CD14-positive monocyte (primary cell): Measurements from ENCODE around the gene LHX4. TPM values are rescaled to one million over a fixed set of nuclear protein-coding genes. Genes with fewer than 3 reads are reported as not detected.

Experiments used
- DNase-seq, 3 donors: peaks; one replicate each; pipeline ENCODE4 v3.0.0-alpha.2; 2011 to 2022
- H2AFZ ChIP-seq: 2 replicates; pipeline ENCODE4 v1.6.0; 2012; ENCODE audit warnings: mild to moderate bottlenecking, low read depth, low read length, inconsistent platforms; ENCODE audit not compliant: insufficient read depth, poor library complexity, severe bottlenecking
- H3K27ac ChIP-seq, 2 donors: 1 replicate in 1 of 2; 2 replicates in 1 of 2; pipeline ENCODE4 v1.5.1; 2012 to 2013; ENCODE audit warnings: low read length in 2 of 2, control low read depth in 1 of 2, inconsistent platforms in 1 of 2, low read depth in 1 of 2, mild to moderate bottlenecking in 1 of 2
- H3K27me3 ChIP-seq, 2 donors: one replicate each; pipeline versions ENCODE4 v1.6.0 to v1.6.1; 2011 to 2013; ENCODE audit warnings: low read length in 2 of 2; ENCODE audit not compliant: control insufficient read depth in 2 of 2, insufficient read depth in 2 of 2
- H3K36me3 ChIP-seq, 2 donors: replicated peaks in 1 of 2; 1 replicate in 1 of 2; 2 replicates in 1 of 2; pipeline versions ENCODE4 v1.5.1 to v1.6.1; 2012 to 2013; ENCODE audit warnings: low read length in 2 of 2, control low read depth in 1 of 2, inconsistent platforms in 1 of 2, mild to moderate bottlenecking in 1 of 2; ENCODE audit not compliant: insufficient read depth in 2 of 2, control insufficient read depth in 1 of 2
- H3K4me1 ChIP-seq, 2 donors: 1 replicate in 1 of 2; 2 replicates in 1 of 2; pipeline versions ENCODE4 v1.5.1 to v1.6.1; 2012 to 2013; ENCODE audit warnings: low read length in 2 of 2, control low read depth in 1 of 2, inconsistent platforms in 1 of 2, mild to moderate bottlenecking in 1 of 2, moderate library complexity in 1 of 2; ENCODE audit not compliant: insufficient read depth in 2 of 2, control insufficient read depth in 1 of 2
- H3K4me2 ChIP-seq: replicated peaks from 2 replicates; pipeline ENCODE3; 2012; ENCODE audit warnings: low read length, moderate library complexity, mild to moderate bottlenecking; ENCODE audit not compliant: poor library complexity, severe bottlenecking; ENCODE audit errors: extremely low read depth
- H3K4me3 ChIP-seq, 3 experiments: fragments of 200-600 bp in 1 of 3; sonication (generic) in 1 of 3; replicated peaks in 1 of 3; 1 replicate in 2 of 3; 2 replicates in 1 of 3; pipeline ENCODE4 v1.5.1; 2011 to 2013; ENCODE audit warnings: low read length in 3 of 3, mild to moderate bottlenecking in 3 of 3, control low read depth in 2 of 3, low read depth in 2 of 3, inconsistent platforms in 1 of 3, moderate library complexity in 1 of 3
- H3K79me2 ChIP-seq: 2 replicates; pipeline ENCODE4 v1.6.0; 2012; ENCODE audit warnings: mild to moderate bottlenecking, control low read depth, inconsistent platforms, low read length, moderate library complexity; ENCODE audit not compliant: insufficient read depth
- H3K9ac ChIP-seq: 2 replicates; pipeline ENCODE4 v1.6.0; 2017; ENCODE audit warnings: low read length, mild to moderate bottlenecking; ENCODE audit not compliant: insufficient read depth, poor library complexity, severe bottlenecking
- H3K9me3 ChIP-seq, 2 donors: replicated peaks in 1 of 2; 1 replicate in 1 of 2; 2 replicates in 1 of 2; pipeline versions ENCODE4 v1.5.1 to v1.6.1; 2012 to 2013; ENCODE audit warnings: low read length in 2 of 2, control low read depth in 1 of 2; ENCODE audit not compliant: control insufficient read depth in 1 of 2, insufficient read depth in 1 of 2
- H4K20me1 ChIP-seq: 2 replicates; pipeline ENCODE4 v1.6.0; 2012; ENCODE audit warnings: mild to moderate bottlenecking, low read length, control low read depth, moderate library complexity; ENCODE audit not compliant: insufficient read depth
- H3K27ac Mint-ChIP-seq, 7 donors: one replicate each; pipeline ENCODE4 v1.8.0; 2020; ENCODE audit warnings: mild to moderate bottlenecking in 7 of 7, mixed read lengths in 7 of 7, moderate library complexity in 6 of 7, inconsistent platforms in 2 of 7
- H3K27me3 Mint-ChIP-seq, 3 donors: one replicate each; pipeline ENCODE4 v1.8.0; 2021 to 2022; ENCODE audit warnings: low read depth in 3 of 3, mild to moderate bottlenecking in 3 of 3, mixed read lengths in 3 of 3, moderate library complexity in 3 of 3, inconsistent platforms in 1 of 3
- H3K36me3 Mint-ChIP-seq, 2 donors: one replicate each; pipeline ENCODE4 v1.8.0; 2020; ENCODE audit warnings: mixed read lengths in 2 of 2, inconsistent platforms in 1 of 2, mild to moderate bottlenecking in 1 of 2
- H3K4me1 Mint-ChIP-seq: one replicate; pipeline ENCODE4 v1.8.0; 2020; ENCODE audit warnings: mild to moderate bottlenecking, mixed read lengths
- H3K4me3 Mint-ChIP-seq, 2 donors: one replicate each; pipeline ENCODE4 v1.8.0; 2020; ENCODE audit warnings: mild to moderate bottlenecking in 2 of 2, mixed read lengths in 2 of 2, moderate library complexity in 1 of 2
- H3K9me3 Mint-ChIP-seq, 7 donors: one replicate each; pipeline ENCODE4 v1.8.0; 2020 to 2022; ENCODE audit warnings: mixed read lengths in 7 of 7, mild to moderate bottlenecking in 6 of 7, moderate library complexity in 6 of 7, inconsistent platforms in 2 of 7
- CTCF ChIP-seq: fragments of 200-600 bp; IDR thresholded peaks from one replicate; pipeline ENCODE4 v1.8.0; 2022; ENCODE audit warnings: antibody characterized with exemption, mild to moderate bottlenecking
- WGBS: methylation state at CpG from one replicate; pipeline ENCODE4 v1.1.5; 2013; ENCODE audit warnings: missing lambda C conversion rate; ENCODE audit not compliant: insufficient coverage; 5-methylcytosine and 5-hydroxymethylcytosine counted together
- intact Hi-C, 2 donors: fragments of 100-400 bp; cut with micrococcal nuclease; formaldehyde crosslinking; loops; one replicate each; pipeline versions ENCODE4 v1.15.0 to v1.15.1; 2023
- polyA plus RNA-seq, 3 donors: library from polyadenylated mRNA; depleted of rRNA in 1 of 3; unstranded in 2 of 3; stranded (reverse) in 1 of 3; fragments of 300-500 nt in 2 of 3; fragments of >200 nt in 1 of 3; fragmentation: Illumina TruSeq in 2 of 3; gene quantifications; 1 replicate in 2 of 3; 2 replicates in 1 of 3; pipeline ENCODE4 v1.2.3, GENCODE V29; 2012 to 2021

LHX4 gene
- polyA plus RNA-seq, 3 donors: not detected

- Histone ChIP-seq H3K27ac (no peak overlapping the region), H3K79me2 (no peaks in the 10 kb centered on the region), H3K27me3 (no peaks in the 10 kb centered on the region), H3K4me2 (no peak overlapping the region), H3K9ac (no peak overlapping the region), H3K4me1 (peaks cover 10 to 12% of the 10 kb centered on the region in 2 donors), H3K9me3 (no peaks in the 10 kb centered on the region), H4K20me1 (no peaks in the 10 kb centered on the region), H2AFZ (no peak overlapping the region), H3K36me3 (no peaks in the 10 kb centered on the region), H3K4me3 (no peak overlapping the region)
- Mint-ChIP-seq H3K9me3 (peaks cover 0 to 3% (median 0%) of the 10 kb centered on the region in 7 donors), H3K27ac (peak overlapping the region in 1 of 7 donors; percentile 2), H3K36me3 (no peaks in the 10 kb centered on the region), H3K4me1 (peaks cover 15% of the 10 kb centered on the region), H3K4me3 (no peak overlapping the region), H3K27me3 (peaks cover 1 to 9% (median 5%) of the 10 kb centered on the region in 3 donors)
- no peak for DNase-seq
- TF ChIP-seq CTCF: no peak
- intact Hi-C loops: no loop called here
- WGBS: 94% methylated on average over 10 of the region's 12 CpGs
Measured at GRCh38 chr1:180211156-180211859, 18.8 kb upstream of the LHX4 start.

GRCh38 chr1:180211860-180212229, 18.2 kb upstream of the LHX4 start:
- Mint-ChIP-seq H3K4me3 (no peak overlapping the region), H3K36me3 (no peaks in the 10 kb centered on the region), H3K27ac (peak overlapping the region in 2 of 7 donors; percentile 2 to 6), H3K4me1 (peaks cover 15% of the 10 kb centered on the region), H3K27me3 (peaks cover 1 to 9% (median 5%) of the 10 kb centered on the region in 3 donors), H3K9me3 (peaks cover 0 to 3% (median 0%) of the 10 kb centered on the region in 7 donors)
- Histone ChIP-seq H3K4me3 (no peak overlapping the region), H3K4me1 (peaks cover 10 to 12% of the 10 kb centered on the region in 2 donors), H3K9ac (no peak overlapping the region), H3K4me2 (no peak overlapping the region), H3K36me3 (no peaks in the 10 kb centered on the region), H3K27ac (no peak overlapping the region), H4K20me1 (no peaks in the 10 kb centered on the region), H3K9me3 (peaks cover 0 to 2% of the 10 kb centered on the region in 2 donors), H2AFZ (no peak overlapping the region), H3K79me2 (no peaks in the 10 kb centered on the region), H3K27me3 (no peaks in the 10 kb centered on the region)
- TF ChIP-seq CTCF: no peak
- intact Hi-C loops: no loop called here
- 93% methylated on average over 5 of the region's 8 CpGs for WGBS
- DNase-seq: no peak
